GM12801 (cell line): ENCODE results near the gene GPR176.

Experiments
- TF ChIP-seq, protein P1 (sequence below): IDR thresholded peaks from one replicate; pipeline ENCODE4 v1.5.1; 2011; ENCODE audit warnings: control low read depth; ENCODE audit not compliant: insufficient read length; ENCODE audit errors: extremely low read depth

Gene GPR176

DNA sequence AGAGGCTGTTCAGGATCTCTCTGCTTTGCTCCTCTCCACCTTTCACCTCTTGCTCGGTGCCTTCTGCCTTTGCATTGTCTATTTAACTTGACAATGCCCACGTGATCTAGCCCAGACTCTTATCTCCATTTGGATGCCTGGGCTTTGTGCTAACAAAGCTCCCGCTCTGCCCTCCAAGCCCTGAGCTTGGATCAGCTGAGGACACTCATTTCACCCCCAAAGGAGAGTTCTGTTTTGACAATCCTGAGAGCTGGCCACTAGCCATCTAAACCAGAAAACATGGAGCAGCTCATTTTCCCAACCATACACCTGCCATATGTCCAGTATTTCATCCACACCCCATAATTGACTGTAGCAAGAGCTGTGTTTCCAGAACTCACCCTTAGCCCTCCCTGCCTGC is 12.8 kb downstream of the GPR176 start:
- TF ChIP-seq, protein P1, sequence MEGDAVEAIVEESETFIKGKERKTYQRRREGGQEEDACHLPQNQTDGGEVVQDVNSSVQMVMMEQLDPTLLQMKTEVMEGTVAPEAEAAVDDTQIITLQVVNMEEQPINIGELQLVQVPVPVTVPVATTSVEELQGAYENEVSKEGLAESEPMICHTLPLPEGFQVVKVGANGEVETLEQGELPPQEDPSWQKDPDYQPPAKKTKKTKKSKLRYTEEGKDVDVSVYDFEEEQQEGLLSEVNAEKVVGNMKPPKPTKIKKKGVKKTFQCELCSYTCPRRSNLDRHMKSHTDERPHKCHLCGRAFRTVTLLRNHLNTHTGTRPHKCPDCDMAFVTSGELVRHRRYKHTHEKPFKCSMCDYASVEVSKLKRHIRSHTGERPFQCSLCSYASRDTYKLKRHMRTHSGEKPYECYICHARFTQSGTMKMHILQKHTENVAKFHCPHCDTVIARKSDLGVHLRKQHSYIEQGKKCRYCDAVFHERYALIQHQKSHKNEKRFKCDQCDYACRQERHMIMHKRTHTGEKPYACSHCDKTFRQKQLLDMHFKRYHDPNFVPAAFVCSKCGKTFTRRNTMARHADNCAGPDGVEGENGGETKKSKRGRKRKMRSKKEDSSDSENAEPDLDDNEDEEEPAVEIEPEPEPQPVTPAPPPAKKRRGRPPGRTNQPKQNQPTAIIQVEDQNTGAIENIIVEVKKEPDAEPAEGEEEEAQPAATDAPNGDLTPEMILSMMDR = no peak

DNA sequence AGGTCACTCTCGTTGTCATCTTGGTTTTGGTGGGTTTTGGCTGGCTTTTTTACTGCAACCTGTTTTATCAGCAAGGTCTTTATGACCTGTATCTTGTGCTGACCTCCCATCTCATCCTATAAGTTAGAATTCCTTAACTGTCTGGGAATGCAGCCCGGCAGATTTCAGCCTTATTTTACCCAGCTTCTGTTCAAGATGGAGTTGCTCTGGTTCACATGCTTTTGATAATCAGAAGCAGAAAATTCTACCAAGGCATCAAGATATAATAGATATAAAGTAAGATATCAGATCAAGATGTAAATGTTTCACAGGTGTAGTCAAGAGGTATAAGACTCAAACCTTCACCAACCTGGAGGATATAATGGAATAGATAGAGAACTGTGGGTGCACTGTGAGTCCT is 16.0 kb downstream of the GPR176 start:
- TF ChIP-seq, protein P1 = no peak

DNA sequence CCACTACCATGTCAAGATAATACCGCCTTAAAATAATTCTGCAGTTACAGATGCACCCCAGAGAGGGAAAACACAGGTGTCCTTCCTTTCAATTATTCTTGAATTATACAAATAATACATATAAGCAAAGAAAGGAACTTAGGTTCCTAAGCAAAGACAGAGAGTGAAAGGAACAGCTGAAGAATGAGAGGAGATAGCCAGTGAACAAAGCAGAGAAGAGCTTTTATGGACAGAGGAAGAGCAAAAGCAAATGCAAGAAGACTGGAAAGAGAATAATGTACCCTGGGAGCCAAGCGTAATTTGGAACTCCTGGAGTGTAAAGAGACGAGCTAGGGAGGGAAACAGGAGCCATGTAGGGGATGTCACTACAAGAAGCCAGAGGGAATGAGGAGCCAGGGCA is 21.7 kb downstream of the GPR176 start:
- TF ChIP-seq, protein P1 = no peak

DNA sequence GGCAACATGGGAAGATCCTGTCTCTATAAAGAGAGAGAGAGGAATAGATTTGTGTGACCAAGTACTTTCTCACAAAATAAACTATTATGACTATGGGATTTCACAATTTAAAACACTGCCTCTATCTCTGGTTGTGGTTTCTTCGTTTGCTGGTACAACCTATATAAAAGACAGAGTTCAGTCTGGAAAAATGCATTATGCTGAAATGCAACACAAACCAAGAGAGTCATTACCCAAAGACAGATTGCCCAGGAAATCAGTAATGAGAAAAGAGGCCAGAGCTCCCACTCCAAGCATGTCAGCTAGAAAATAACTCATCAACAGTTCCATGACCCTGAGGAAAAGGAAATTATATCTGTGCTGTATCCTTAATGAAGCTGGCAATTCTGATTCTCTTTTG is 23.2 kb downstream of the GPR176 start:
- TF ChIP-seq, protein P1 = no peak

DNA sequence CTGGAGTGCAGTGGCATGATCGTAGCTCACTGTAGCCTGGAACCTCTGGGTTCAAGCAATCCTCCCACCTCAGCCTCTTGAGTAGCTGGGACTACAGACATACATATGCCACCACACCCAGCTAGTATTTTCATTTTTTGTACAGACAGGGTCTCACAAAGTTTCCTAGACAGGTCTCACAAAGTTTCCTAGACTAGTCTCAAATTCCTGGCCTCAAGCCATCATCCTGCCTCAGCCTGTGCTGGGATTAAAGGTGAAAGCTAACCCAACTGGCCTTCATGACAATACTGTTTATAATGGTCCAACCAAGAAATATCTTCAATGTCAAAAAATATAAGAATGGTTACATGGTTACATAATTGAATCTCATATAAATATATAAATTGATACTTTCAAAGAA is 24.0 kb downstream of the GPR176 start:
- TF ChIP-seq, protein P1 = no peak

DNA sequence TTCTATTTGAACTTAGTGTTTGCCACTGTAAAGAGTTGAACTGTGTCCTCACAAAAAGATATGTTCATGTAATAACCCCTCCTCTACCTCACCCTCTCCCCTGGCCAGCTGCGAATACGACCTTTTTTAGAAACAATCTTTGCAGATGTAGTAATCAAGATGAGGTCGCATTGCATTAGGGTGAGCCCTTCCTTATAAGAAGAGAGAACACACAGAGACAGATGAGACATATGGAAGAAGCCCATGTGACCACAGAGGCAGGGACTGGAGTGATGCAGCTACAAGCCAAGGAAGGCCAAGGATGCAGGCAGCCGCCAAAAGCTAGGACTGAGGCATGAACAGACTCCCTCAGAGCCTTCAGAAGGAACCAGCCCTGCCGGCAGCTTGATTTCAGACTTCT is 27.6 kb downstream of the GPR176 start:
- TF ChIP-seq, protein P1 = no peak

DNA sequence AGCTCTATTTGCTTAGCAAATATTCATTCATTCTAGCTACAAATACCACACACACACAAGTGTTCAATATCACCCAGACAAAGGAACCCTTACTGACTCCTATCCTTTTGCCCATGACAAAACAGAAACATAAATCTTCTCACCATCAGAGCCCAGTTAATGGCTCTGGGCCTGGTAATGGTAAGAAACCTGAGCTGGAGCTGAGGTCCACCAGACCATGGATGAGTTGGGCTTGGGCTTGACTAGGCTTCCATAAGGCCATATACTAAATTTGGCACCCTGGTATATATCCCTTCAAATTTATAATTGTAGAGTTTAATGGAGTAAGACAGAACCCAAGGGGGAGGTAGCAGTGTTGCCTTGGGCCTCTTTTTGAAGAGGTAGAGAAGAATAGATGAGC is 29.4 kb downstream of the GPR176 start:
- TF ChIP-seq, protein P1 = no peak

DNA sequence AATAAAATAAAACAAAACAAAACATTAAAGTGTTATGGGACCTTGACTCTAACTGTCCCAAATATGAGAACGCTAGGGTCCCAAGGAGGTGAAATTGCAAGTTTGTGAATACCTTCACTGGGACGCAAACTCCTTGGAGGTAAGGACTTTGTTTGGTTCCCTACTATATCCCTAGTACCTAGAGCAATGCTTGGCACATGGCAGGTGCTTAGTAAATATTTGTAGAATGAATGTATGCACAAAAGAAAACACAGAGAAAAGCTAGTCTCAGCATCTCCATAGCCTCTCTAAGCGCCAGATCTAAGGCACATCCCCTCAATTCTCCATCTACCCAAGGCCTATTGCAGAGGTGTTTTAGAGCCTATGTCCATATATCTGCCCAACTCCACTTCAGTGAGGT is 30.5 kb downstream of the GPR176 start:
- TF ChIP-seq, protein P1 = no peak
